Keratinocyte (primary cell): ENCODE data around the gene TYRP1. TPM values are rescaled to one million over a fixed set of nuclear protein-coding genes. Genes with fewer than 3 reads are reported as not detected.
"Not testable (repeated sequence)": the region's sequence is repeated elsewhere in the genome, so short reads cannot be mapped to it uniquely, and the experiment has no call there.

Source experiments
- DNase-seq: peaks from one replicate; pipeline ENCODE4 v3.0.0-alpha.2; 2011; ENCODE audit warnings: low read depth, missing footprints, low spot score
- FAIRE-seq: peaks from 2 replicates; lab custom pipeline; 2011; peaks lifted over from hg19 to GRCh38; lab: Jason Lieb, UNC
- H2AFZ ChIP-seq: 2 replicates; pipeline ENCODE4 v1.6.0; 2012; ENCODE audit warnings: low read length, control low read depth, inconsistent platforms; ENCODE audit not compliant: control insufficient read depth
- H3K27ac ChIP-seq: 2 replicates; pipeline ENCODE4 v1.5.1; 2011; ENCODE audit warnings: low read length; ENCODE audit not compliant: control insufficient read depth, insufficient read depth
- H3K27me3 ChIP-seq: 3 replicates; pipeline ENCODE4 v1.6.0; 2011; ENCODE audit warnings: low read length; ENCODE audit not compliant: control insufficient read depth, insufficient read depth; ENCODE audit errors: extremely low read depth
- H3K36me3 ChIP-seq, 2 experiments: 2 replicates in 1 of 2; 3 replicates in 1 of 2; pipeline ENCODE4 v1.5.1; 2011; ENCODE audit warnings: low read length in 2 of 2, mild to moderate bottlenecking in 1 of 2; ENCODE audit not compliant: control insufficient read depth in 2 of 2, insufficient read depth in 2 of 2; ENCODE audit errors: extremely low read depth in 1 of 2
- H3K4me1 ChIP-seq: 3 replicates; pipeline ENCODE4 v1.5.1; 2011; ENCODE audit warnings: low read length; ENCODE audit not compliant: control insufficient read depth, insufficient read depth; ENCODE audit errors: extremely low read depth
- H3K4me2 ChIP-seq: 3 replicates; pipeline ENCODE4 v1.6.0; 2011; ENCODE audit warnings: low read depth, low read length; ENCODE audit not compliant: control insufficient read depth, insufficient read depth; ENCODE audit errors: extremely low read depth
- H3K4me3 ChIP-seq, 3 experiments: fragments of 200-600 bp in 1 of 3; sonication (generic) in 1 of 3; 2 replicates in 2 of 3; 3 replicates in 1 of 3; pipeline ENCODE4 v1.5.1; 2011 to 2016; ENCODE audit warnings: low read length in 3 of 3, mild to moderate bottlenecking in 3 of 3, control low read depth in 2 of 3, inconsistent platforms in 1 of 3, low read depth in 1 of 3, mixed read lengths in 1 of 3, mixed run types in 1 of 3, moderate library complexity in 1 of 3; ENCODE audit not compliant: control insufficient read depth in 2 of 3, insufficient read depth in 2 of 3; ENCODE audit errors: extremely low read depth in 1 of 3
- H3K79me2 ChIP-seq: 2 replicates; pipeline ENCODE4 v1.6.0; 2012; ENCODE audit warnings: low read length; ENCODE audit not compliant: control insufficient read depth, insufficient read depth
- H3K9ac ChIP-seq: 3 replicates; pipeline ENCODE4 v1.6.0; 2011; ENCODE audit warnings: low read length; ENCODE audit not compliant: control insufficient read depth, insufficient read depth; ENCODE audit errors: extremely low read depth
- H3K9me1 ChIP-seq: 3 replicates; pipeline ENCODE4 v1.6.0; 2011; ENCODE audit warnings: low read length; ENCODE audit not compliant: control insufficient read depth, insufficient read depth; ENCODE audit errors: extremely low read depth
- H3K9me3 ChIP-seq: 2 replicates; pipeline ENCODE4 v1.5.1; 2012; ENCODE audit warnings: low read depth, low read length; ENCODE audit not compliant: control insufficient read depth
- H4K20me1 ChIP-seq: 3 replicates; pipeline ENCODE4 v1.6.0; 2011; ENCODE audit warnings: low read length; ENCODE audit not compliant: control insufficient read depth, insufficient read depth; ENCODE audit errors: extremely low read depth
- EZH2 ChIP-seq: IDR thresholded peaks from one replicate; pipeline ENCODE4 v1.6.1; 2012; ENCODE audit warnings: inconsistent platforms, mild to moderate bottlenecking, low read length, moderate library complexity
- dilution Hi-C: fragments of 300-500 bp; cut with MboI; formaldehyde crosslinking; loops from one replicate; pipeline ENCODE4 v1.7.0; 2020; ENCODE audit warnings: low sequenced_read_pairs; ENCODE audit not compliant: extremely low pct_ligation_motif_present
- polyA plus RNA-seq, 5 experiments: library from polyadenylated mRNA; depleted of rRNA in 3 of 5; stranded (reverse) in 3 of 5; stranded (forward) in 1 of 5; unstranded in 1 of 5; fragments of >200 nt; gene quantifications; 1 replicate in 1 of 5; 2 replicates in 3 of 5; 3 replicates in 1 of 5; pipeline versions ENCODE4 v1.2.1 to v1.2.3, GENCODE V29; 2011 to 2012; ENCODE audit warnings: missing spikeins in 2 of 5, low read depth in 1 of 5, low replicate concordance in 1 of 5
- TF ChIP-seq, protein P1 (sequence below), 3 experiments: IDR thresholded peaks in 1 of 3; conservative IDR thresholded peaks in 1 of 3; optimal IDR thresholded peaks in 1 of 3; 2 replicates in 2 of 3; 3 replicates in 1 of 3; pipeline versions ENCODE3 to v1.5.1; 2011; ENCODE audit warnings: low read length in 3 of 3, mild to moderate bottlenecking in 3 of 3, moderate library complexity in 2 of 3, control low read depth in 1 of 3, inconsistent platforms in 1 of 3; ENCODE audit not compliant: insufficient read depth in 2 of 3; ENCODE audit errors: extremely low read depth in 1 of 3

TYRP1 gene
- polyA plus RNA-seq, 1 donor (not counting 4 experiments of a cell fraction or from before 2014, with no cell fraction given), result 0.50 TPM

DNA sequence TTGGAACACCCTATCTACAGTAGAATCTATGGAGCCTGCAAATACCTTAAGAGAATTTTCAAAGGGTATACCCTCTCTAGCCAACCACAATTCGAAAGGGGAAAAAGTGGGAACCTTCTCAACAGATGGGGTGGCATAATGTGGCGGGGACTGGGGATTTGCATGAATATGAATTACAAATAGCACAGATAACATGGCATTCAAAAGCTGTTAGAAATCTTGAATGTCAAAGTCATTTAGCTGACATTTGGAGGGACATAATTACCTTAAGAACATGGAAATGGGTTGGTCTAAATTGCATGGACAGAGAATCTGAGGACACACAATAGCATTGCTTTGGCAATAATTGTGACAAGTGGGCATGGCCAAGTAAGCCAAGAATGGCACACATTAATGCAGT lies 23.2 kb upstream of the TYRP1 start:
- H2AFZ ChIP-seq, result no peak overlapping the region
- DNase-seq (no peak), FAIRE-seq (no peak)
- no peaks in the 10 kb centered on the region for H3K9me1 ChIP-seq
- H3K4me3 ChIP-seq, result no peak overlapping the region
- H3K9ac ChIP-seq, result no peak overlapping the region
- dilution Hi-C loops, result no loop called here
- H3K36me3 ChIP-seq, result no peaks in the 10 kb centered on the region
- H4K20me1 ChIP-seq, result no peaks in the 10 kb centered on the region
- no peaks in the 10 kb centered on the region for H3K79me2 ChIP-seq
- no peak overlapping the region for H3K27ac ChIP-seq
- no peak overlapping the region for H3K4me2 ChIP-seq
- no peaks in the 10 kb centered on the region for H3K27me3 ChIP-seq
- TF ChIP-seq, protein P1, sequence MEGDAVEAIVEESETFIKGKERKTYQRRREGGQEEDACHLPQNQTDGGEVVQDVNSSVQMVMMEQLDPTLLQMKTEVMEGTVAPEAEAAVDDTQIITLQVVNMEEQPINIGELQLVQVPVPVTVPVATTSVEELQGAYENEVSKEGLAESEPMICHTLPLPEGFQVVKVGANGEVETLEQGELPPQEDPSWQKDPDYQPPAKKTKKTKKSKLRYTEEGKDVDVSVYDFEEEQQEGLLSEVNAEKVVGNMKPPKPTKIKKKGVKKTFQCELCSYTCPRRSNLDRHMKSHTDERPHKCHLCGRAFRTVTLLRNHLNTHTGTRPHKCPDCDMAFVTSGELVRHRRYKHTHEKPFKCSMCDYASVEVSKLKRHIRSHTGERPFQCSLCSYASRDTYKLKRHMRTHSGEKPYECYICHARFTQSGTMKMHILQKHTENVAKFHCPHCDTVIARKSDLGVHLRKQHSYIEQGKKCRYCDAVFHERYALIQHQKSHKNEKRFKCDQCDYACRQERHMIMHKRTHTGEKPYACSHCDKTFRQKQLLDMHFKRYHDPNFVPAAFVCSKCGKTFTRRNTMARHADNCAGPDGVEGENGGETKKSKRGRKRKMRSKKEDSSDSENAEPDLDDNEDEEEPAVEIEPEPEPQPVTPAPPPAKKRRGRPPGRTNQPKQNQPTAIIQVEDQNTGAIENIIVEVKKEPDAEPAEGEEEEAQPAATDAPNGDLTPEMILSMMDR (optimal IDR thresholded peaks at IDR 0.05 in 1 of 3, IDR thresholded peaks at IDR 0.05 in 1 of 3, conservative IDR thresholded peaks at IDR 0.05 in 1 of 3; ENCODE audit: extremely low read depth in 1 of 3, insufficient read depth in 2 of 3, low read length in 3 of 3), result no peak
- TF ChIP-seq EZH2, result no peak
- no peaks in the 10 kb centered on the region for H3K9me3 ChIP-seq
- no peaks in the 10 kb centered on the region for H3K4me1 ChIP-seq

DNA sequence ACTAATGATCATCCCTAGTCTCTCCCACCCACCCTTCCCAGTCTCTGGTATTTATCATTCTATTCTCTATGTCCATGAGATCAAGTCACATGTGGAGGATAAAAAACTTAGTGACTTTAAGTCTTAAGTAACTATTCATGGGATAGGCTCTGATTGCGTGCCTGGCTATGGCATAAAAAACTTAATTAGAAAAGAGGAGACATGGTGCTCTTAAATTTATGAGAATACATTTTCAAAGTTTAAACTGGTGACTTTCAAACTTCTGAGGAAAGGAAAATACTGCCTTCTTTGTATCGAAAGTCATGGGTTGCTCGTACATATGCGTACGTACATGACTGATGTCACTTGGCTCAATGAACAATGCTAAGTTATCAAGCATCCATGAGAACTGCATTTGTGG lies 18.2 kb upstream of the TYRP1 start:
- TF ChIP-seq, protein P1 (optimal IDR thresholded peaks at IDR 0.05 in 1 of 3, IDR thresholded peaks at IDR 0.05 in 1 of 3, conservative IDR thresholded peaks at IDR 0.05 in 1 of 3; ENCODE audit: extremely low read depth in 1 of 3, insufficient read depth in 2 of 3, low read length in 3 of 3), result no peak
- TF ChIP-seq EZH2, result no peak
- Histone ChIP-seq H3K9ac (no peak overlapping the region), H3K27me3 (no peaks in the 10 kb centered on the region), H3K36me3 (no peaks in the 10 kb centered on the region), H3K4me2 (no peak overlapping the region), H4K20me1 (no peaks in the 10 kb centered on the region), H3K9me3 (no peaks in the 10 kb centered on the region), H3K79me2 (no peaks in the 10 kb centered on the region), H3K9me1 (no peaks in the 10 kb centered on the region), H3K4me1 (no peaks in the 10 kb centered on the region), H3K27ac (no peak overlapping the region), H3K4me3 (no peak overlapping the region), H2AFZ (no peak overlapping the region)
- dilution Hi-C loops, result no loop called here
- FAIRE-seq, result no peak
- no peak for DNase-seq

DNA sequence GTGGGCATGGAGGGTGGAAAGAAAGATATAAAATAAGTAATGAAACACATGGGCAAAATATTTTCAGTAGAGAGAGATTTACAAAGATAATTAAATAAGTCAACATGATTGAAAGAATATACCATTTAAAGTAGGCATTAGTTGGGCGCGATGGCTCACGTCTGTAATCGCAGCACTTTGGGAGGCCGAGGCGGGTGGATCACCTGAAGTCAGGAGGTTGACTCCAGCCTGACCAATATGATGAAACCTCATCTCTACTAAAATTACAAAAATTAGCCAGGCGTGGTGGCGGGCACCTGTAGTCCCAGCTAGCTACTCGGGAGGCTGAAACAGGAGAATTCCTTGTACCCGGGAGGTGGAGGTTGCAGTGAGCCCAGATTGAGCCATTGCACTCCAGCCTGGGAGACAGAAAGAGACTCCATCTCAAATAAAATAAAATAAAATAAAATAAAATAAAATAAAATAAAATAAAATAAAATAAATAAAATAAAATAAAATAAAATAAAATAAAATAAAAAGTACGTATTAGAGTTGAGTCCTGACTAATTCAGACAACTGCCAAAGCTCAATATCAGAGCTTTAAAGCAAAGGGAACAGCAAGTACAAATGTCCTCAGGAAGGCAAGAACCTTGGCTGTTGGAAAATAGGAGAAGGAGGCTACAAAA lies 15.6 kb upstream of the TYRP1 start:
- H3K4me1 ChIP-seq, H3K27me3 ChIP-seq, H3K4me3 ChIP-seq, H3K27ac ChIP-seq, H3K79me2 ChIP-seq, H2AFZ ChIP-seq, H3K9me3 ChIP-seq, H3K4me2 ChIP-seq, H3K9me1 ChIP-seq, H3K36me3 ChIP-seq, H4K20me1 ChIP-seq, FAIRE-seq, DNase-seq, H3K9ac ChIP-seq, dilution Hi-C loops: not testable (repeated sequence)
